Endometrial microvascular endothelial cells (primary cell): ENCODE data around the gene CABP4. TPM values are rescaled to one million over a fixed set of nuclear protein-coding genes. Genes with fewer than 3 reads are reported as not detected.

Experiments
- in situ Hi-C: cut with HindIII; loops from 2 replicates; pipeline ENCODE4 v1.10.0; 2017; ENCODE audit warnings: low sequenced_read_pairs, low pct_unique_long_range_greater_than_20kb; ENCODE audit errors: inconsistent ontology term
- total RNA-seq: library from RNA; depleted of rRNA; stranded (reverse); fragments of >200 nt; gene quantifications from one replicate; pipeline ENCODE4 v1.2.3, GENCODE V29; 2015; ENCODE audit errors: inconsistent ontology term

CABP4 gene
- total RNA-seq, 1 donor from 2014 or later = 2.0 TPM

DNA sequence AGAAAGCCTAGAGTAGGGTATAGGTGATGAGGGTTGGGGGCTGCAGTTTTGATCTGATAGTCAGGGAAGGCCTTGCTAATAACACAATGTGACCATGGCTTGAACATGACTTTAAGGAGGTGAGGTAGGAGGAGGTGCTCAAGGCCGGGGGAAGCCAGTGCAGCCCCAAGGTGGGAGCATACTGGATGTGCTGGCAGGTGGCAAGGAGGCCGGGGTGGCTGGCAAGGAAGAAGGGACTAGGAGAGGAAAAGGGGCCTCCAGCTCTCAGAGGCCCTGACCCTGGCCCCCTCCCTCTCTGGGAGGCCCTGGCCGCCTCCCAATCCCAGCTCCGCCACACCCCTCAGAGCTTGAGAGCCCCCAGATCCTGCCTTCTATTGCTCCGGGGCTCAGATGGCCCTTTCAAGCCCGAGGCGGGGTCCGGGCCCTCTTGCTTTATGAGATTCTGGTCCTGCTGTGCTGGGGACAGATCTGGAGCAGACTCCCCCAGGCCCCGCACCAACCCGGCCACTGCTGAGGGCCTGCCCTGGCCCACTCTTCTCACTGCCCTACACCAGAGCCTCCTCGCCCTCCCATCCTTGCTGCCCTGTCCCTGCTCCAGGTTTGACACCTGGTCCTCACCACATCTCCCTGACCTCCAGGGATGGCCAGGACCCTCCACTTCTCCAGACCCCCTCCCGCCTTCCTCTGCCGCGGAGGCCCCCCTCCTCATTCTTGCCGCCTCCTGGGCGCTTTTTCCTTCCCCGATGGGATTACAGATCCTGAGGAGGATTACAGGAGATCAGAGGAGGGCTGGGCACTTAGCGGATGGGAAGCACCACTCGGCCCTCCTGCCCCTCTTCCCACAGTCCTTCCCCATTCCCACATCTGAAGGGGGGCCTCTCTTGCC lies 48.2 kb downstream of the CABP4 start:
- in situ Hi-C loops = no loop called here

DNA sequence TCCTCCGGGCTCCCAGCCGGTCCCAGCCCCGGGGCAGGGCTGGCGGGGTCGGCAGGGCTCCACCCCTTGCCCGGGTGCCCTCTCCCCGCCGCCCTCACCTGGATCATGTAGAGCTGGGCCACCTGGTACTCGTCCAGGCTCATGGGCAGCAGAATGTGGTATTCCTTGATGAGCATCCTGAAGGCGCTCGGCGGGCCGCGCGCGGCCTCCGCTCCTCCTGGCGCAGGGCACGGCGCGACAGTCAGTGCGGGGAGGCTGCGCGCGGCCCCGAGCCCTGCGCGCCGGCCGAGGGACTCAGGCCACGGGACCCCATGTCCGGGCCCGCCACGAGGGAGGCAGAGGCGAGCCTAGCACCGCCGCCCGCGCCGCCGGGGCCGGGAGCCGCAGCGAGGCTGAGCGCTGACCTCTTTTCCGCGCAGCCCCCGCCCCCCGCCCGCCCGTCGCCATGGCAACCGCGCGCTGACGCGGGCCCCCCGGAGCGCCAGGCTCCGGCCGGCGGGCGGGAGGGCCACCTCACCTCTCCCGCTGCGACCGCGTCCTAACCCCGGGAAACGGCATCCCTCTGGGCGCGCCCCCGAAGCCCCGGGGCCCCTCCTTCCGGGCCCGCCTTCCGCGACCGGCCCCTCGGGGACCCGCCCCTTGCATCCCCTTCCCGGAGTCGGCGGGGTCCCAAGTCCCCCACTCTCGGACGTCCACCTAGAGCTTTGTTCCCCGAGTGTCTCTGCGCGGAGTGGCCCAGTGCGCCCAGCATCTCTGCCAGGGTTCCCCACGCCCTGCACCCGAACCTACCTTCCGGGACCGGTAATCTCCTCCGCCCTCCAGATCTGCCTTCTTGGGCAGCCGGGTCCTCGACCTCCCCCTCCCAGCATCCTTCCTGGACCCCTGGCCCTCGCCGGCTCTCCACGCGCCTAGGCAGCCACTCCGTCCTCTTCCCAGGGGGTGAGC lies 49.1 kb downstream of the CABP4 start:
- in situ Hi-C loops = no loop called here

DNA sequence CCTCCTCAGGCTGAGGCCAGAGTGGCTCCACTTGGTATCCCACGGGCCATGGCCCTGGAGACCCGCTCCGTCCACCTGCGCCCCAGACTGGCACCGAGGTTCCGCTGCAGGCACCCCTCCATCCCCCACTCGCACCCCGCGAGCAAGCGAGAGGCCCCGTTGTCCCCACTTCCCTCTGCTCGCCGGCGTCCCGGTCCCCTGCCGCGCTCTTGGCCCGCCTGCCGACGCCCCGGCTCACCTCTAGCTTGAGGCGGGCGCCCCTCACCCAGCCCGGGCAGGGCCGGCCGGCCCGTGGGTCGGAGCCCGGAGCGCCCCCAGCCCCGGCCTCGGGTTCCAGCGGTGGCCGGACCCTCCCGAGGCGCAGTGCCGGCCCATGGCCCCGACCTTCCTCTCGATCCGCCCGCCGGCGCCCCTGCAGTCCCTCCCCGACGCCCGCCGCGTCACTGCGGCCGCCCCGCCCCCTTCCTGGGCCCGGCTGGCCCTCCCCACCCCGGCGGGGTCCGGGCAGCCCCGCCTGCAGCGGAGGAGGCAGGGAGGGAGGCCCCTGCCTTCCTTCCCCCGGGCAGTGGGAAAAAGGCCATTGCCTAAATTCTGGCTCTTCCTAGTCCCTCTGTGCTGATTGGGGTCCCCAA lies 49.9 kb downstream of the CABP4 start, which contains the start of gene PITPNM1:
Gene PITPNM1 (minus strand): TSS at position 414 of the 632 bp plus-strand sequence. CDS start 1,183 bp downstream, outside the sequence.
- in situ Hi-C loops = no loop called here

DNA sequence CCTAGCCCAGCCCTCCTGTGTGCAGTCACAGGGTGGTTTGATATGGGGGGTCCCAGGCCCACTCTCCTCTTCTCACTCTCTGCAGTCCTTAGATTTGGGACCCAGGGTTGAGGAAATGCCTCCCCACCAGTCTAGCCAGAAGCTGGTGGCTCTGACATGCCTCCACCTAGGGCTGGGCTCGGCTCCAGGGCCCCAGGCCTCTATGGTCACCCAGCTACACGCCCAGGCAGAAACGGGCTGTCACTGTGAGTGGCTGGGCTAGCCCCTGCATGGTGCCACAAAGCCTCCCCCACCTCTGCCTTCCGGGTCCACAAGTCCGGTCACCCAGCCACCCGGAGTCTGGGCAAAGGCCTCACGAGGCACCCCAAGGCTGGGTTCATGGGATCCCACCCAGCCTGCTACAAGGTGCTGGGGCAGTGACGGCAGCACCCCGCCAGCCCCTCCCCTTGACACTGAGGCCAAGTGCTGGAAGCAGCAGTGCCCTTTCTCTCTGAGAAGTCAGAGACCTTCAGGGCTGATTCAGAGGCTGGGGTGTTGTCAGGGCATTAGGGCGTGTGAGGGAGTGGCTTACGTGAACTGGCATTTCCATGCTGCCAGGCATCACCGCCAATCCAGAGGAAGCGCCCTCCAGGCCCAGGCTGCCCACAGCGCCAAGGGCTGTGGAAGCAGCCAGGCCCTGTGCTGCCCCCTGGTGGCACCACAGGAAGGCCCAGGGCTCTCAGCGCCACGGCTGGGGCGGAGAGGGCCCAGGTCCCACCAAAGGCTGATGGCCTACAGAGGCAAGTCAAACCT lies 50.6 kb downstream of the CABP4 start:
- in situ Hi-C loops = no loop called here

DNA sequence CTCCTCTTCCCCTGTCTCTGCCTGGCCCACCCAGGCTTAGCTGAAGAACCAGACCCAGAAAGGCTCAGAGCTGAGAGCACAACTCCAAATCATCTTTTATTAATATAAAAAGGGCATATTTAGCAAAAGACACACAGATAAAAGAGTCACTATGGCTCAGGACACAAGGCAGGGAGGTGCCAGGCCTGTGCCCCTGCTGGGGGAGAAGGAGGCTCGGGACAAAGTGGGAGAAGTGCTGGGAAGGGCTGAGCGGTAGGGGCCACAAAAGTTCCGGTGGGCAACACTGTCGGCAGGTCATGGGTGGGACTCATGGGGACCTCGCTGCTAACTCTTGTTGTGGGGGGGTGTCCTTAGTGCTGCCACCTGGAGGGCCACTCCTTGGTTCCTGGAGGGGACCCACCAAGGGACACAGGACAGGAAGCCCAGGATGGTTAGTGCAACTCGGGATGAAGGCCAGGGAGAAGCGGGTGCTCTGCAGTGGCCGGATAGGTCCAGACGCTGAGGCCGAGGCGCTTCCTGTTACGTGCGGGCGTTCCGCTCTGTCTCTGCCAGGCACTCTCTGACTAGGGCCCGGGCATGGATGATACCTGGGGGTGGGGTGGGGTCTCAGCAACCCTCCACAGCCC lies 51.4 kb downstream of the CABP4 start:
- in situ Hi-C loops = no loop called here

DNA sequence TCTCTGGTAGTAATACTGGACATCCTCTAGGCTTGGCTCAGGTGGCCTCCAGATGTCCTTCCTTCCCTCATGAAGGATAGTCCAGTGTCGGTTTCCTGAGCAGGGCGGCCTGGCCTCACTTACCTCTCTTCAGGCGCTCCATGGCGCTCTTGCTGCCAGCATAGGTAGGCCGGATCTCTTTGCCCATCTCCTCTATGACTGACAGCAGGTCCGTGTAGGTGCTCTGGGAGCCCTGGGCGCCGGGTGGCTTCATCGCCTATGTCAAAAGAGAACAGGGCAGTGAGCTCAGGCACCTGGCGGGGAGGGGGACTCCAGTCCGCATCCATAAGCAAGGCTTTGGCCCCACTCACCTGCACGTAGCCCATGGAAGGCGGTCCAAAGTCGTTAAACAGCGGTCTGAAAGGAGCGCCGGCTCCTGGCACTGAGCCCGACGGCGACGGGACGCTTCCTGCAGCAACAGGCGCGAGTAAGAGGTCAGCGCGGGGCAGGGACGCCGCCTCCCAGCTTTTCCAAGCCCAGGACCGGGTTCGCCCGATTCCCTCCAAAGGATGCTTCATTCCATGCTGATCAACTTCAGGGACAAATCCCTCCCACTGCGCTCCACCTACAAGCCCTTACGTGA lies 52.2 kb downstream of the CABP4 start:
- in situ Hi-C loops = no loop called here

DNA sequence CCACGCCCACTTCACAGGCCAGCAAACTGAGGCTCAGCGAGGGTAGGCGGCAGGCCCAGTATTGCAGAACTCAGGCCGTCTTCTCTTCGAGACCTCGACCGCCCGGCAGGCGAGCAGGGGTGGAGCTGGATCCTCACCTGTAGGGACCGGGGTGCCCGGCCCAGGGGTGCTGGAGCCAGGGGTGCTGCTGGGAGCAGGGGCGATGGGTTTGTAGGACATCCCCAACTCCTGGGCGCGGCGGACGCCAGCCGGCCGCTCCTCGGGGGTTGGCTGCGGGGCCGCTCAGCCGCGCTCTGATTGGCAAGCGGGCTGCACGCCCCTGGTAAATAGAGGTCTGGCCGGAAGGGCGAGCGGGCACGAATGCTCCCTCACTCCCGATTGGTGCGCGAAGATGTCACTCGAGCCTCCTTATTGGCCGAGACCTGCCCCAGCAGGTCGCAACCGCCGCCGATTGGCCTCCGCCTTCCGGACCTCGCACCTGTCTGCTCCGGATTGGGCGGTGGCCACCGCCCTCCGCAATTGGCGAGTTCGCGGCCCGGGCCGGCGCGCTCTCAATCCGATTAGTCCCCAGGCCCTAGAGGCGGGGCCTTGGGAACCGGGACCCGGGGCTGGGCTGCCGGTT lies 52.8 kb downstream of the CABP4 start, which contains the start of gene CDK2AP2:
Gene CDK2AP2 (minus strand): TSS at position 299 of the 622 bp plus-strand sequence. CDS start 80 bp downstream, at position 219.
- in situ Hi-C loops = no loop called here

DNA sequence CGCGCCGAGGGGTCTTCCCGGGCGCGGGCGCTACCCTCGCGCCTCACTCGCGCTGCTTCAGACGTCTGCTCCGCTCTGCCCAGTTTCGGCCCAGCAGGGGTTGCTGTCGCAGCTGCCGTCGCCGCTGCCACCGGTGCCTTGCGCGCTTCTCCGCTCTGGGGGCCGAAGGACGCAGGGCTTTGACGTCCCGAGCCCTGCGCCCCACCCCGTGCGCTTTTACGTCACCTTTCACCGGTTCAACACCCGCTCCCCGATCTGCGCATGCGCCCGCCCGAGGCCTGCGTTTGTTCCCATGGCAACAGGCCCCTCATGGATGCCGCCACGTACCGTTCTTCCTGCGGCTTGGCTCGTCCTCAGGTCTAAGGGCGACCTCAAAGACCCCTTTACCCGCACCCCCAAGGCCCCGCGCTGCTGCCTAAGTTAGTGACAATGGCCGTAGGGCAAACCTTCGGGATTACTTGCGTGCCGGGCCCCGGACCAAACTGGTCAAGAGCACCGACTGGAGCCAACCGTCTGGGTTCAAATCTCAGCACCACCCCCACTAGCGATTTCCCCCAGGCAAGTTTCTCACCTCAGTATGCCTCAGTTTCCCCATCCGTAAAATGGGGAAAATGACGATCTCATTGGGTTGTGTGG lies 53.5 kb downstream of the CABP4 start:
- in situ Hi-C loops = no loop called here

DNA sequence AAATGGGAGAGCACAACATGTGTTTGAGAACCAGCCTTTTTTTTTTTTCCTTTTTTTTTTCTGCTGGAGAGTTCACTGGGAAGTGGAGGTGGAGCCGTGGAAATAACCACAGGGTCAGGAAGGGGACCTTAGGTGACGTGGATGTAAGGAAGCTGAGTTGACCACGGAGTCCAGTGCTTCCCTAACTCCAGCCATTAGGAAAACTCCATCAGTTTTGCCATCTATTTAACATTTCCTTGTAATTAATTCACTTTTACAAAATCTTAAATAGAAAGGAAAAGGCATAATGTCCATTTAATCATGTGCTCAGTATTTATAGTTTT lies 54.8 kb downstream of the CABP4 start:
- in situ Hi-C loops = no loop called here

Other genes starting within 250 kb of the CABP4 start
- 70.4 TPM for gene GRK2, start 188.9 kb upstream of the CABP4 start, total RNA-seq
- gene ANKRD13D, start 166.1 kb upstream of the CABP4 start, total RNA-seq = 19.7 TPM
- gene SSH3, start 151.8 kb upstream of the CABP4 start, total RNA-seq = 10.1 TPM
- gene POLD4, start 101.8 kb upstream of the CABP4 start, total RNA-seq = 100 TPM
- gene CLCF1, start 81.8 kb upstream of the CABP4 start, total RNA-seq = 2.2 TPM
- 9.5 TPM for gene RAD9A, start 63.4 kb upstream of the CABP4 start, total RNA-seq
- gene PPP1CA, start 53.5 kb upstream of the CABP4 start, total RNA-seq = 302 TPM
- not detected for gene TBC1D10C, start 51.3 kb upstream of the CABP4 start, total RNA-seq
- not detected for gene CARNS1, start 39.7 kb upstream of the CABP4 start, total RNA-seq
- gene RPS6KB2, start 26.9 kb upstream of the CABP4 start, total RNA-seq = 65.8 TPM
- not detected for gene PTPRCAP, start 17.7 kb upstream of the CABP4 start, total RNA-seq
- 130 TPM for gene CORO1B, start 11.9 kb upstream of the CABP4 start, total RNA-seq
- not detected for gene GPR152, start 2.6 kb upstream of the CABP4 start, total RNA-seq
- gene TMEM134, start 13.9 kb downstream of the CABP4 start, total RNA-seq = 39.0 TPM
- 31.4 TPM for gene AIP, start 27.7 kb downstream of the CABP4 start, total RNA-seq
- 12.5 TPM for gene PITPNM1, start 50.0 kb downstream of the CABP4 start, total RNA-seq
- 53.1 TPM for gene CDK2AP2, start 52.8 kb downstream of the CABP4 start, total RNA-seq
- gene CABP2, start 68.1 kb downstream of the CABP4 start, total RNA-seq = not detected
- 1,295 TPM for gene GSTP1, start 128.5 kb downstream of the CABP4 start, total RNA-seq
- gene NDUFV1, start 151.6 kb downstream of the CABP4 start, total RNA-seq = 254 TPM
- 12.9 TPM for gene NUDT8, start 174.6 kb downstream of the CABP4 start, total RNA-seq
- gene TBX10, start 184.4 kb downstream of the CABP4 start, total RNA-seq = not detected
- gene ACY3, start 195.4 kb downstream of the CABP4 start, total RNA-seq = not detected
- gene ALDH3B2, start 219.3 kb downstream of the CABP4 start, total RNA-seq = not detected